Measurements from ENCODE around the gene TRPC3.

TRPC3 gene

DNA sequence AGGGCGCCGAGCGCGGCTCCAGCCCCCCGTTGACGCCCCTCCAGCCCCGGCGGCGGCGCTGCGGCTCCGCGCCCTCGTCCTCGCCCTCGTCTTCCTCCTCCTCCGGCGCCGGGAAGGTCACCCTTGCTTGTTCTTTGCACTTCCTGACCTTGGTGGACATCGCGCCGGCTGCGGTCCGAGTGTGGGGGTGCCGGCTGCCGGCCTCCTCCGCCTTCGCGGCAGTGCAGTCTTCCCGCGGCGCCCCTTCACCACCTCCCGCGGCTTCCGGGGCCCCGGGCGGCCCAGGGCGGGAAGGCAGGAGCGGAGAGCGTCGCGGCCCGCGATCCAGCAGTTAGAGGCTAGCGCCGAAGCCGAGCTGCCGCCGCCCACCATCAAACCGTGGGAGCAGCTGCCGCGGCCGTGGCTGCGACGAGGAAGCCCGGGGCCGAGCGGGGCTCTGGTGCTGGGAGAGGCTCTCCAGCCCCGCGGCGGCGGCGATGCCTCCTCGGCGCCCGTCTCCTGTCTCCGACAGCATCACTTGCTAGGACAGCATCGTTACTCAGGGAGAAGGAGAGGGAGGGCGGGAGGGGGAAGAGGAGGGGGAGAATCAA, at the start of gene TRPC3:
TSS of gene TRPC3 (minus strand) at position 540 of the 590 bp plus-strand sequence. CDS start at position 160, 380 bp downstream.
- peak in 1 of 2 donors; percentile 10 for DNase-seq

DNA sequence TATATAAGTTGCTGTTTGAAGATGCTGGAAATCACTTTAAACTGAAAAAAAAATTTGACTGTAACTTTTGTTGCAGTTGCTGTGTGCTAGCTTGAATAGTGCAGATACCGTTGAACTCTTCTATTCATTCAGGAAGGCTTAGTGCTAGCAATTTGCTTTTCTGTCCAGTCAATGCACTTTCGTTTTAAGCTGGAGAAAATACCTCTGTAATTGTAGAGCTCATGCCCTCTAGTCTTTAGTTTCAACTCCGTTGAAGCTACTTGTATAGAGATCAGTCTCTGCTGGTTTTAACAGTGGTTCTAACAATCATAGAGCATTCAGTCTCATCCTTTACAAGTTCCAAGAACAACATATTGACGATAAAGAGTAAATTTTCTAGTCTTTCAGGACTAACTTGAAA, 49.0 kb upstream of the TRPC3 start:
- no peak for DNase-seq

DNA sequence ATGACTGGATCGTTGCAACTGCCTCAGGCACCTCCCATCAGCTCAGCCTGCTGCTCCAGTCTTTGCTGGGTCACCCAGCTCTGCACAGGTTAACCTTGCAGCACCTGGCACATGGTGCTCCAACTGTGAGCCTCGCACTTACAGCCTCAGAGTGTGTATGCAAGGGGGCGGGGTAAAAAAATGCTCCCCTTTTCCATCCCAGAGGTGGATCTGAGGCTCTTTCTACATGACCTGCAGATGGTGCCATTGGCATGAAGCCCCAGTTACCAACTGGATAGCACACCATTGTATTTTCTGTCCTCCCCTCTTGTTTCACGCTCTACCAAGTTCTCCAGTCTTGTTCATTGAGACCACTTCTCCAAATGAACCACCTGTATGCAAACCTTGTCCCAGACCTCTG, 46.2 kb upstream of the TRPC3 start:
- no peak for DNase-seq

DNA sequence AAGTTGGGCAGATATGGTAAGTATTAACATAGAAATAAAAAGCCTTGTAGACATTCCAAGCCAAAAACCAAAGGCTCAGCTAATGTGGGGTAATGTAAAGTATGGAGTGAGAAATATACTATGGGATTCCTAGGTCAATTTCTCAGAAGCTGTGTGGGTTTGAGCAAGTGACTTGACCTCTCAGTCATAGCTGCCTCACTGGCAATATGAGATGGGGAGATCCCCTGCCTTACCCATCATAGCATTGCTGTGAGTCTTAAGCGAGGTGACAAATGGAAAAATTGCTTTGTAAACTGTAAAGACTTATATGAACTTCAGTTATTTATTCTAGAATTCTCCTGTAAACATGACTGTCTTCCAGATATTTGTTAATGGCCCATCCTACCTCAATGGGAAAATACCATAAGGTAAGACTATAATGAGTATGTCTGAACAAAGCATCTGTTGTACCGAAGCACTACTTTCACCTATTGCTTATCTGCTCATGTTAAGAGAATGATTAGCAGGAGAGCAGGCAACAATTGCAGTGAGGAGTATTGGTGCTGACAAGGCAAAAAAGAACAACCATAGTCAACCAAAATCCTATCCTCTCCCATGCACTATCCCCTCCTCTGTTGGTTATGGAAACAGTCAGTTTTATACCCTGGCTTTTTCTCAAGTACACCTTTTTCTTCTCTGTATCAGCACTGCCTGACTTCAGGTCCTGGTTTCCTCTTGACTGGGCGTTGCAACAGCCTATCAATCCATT, 44.1 kb upstream of the TRPC3 start:
- no peak for DNase-seq

DNA sequence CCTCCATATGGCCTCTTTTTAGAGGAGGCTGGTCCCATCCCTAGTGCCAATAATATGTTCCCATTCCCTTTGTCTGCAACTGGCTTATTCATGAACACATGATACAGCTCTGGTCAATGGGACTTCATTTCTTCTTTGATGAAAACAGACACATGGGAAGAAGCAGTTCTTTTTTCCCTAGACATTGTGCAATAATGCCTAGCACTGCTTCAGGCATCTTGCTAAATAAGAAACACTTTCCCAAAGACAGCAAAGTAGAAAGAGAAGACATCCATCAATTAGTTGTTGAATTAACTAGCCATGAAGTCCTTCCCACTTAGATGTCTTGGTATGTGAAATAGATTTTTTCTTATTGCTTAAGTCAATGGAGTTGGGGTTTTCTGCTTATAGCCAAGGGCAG, 40.1 kb upstream of the TRPC3 start:
- DNase-seq: no peak

DNA sequence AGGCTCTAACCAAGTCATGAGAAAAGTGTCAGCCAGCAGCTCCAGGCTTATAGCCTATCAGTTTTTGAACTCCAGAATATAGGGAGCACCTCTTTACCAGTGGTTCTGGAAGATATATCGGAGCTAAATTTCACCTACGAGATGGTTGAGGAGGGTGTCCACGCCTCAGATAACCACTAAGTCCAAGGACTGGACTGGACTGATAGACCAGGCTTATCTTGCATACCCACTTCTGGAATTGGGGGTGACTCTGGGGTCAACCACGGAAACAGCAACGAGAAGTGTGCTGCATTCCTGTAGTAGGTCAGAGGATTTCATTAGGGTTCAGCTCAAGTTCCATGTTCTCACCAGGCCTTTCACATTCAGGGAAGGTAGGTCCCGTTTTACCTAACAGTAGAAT, 38.6 kb upstream of the TRPC3 start:
- no peak for DNase-seq

DNA sequence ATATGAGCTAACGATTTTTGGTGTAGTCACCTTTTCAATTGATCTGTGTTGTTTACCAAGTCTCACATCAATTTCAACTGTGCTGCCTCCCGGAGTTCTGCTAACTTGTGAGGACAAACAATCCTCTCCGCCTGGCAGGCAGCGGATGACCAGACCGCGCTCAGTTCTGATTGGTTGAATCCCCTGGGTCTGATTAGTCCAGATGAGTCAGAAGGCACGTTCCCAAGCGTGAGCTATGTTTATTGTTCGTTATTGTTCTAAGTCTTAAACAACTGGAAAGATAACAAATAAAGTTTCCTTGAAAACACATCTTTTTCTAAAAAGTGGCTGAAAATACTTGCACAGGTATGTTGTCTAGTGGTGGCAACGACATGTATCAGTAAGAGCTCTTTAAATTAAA, 37.9 kb upstream of the TRPC3 start:
- DNase-seq: no peak

DNA sequence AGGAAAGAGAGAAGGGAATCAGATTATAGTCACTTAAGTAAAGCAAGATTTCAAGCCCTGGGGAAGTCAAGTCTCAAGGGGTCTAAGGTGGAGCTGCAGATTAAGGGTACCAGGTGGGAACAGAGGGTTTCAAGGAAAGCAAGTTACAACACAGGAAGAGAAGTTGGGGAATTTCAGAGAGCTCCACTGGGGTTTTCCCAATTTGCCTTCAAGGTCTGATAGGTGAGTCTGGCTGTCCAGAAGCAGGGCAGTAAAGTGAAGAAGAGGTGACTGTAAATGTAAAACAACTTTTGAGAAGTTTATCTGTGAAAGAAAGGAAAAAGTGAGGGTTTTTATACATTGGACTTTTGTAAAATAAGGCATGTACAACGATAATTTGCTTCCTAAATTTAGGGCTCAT, 37.1 kb upstream of the TRPC3 start:
- no peak for DNase-seq

DNA sequence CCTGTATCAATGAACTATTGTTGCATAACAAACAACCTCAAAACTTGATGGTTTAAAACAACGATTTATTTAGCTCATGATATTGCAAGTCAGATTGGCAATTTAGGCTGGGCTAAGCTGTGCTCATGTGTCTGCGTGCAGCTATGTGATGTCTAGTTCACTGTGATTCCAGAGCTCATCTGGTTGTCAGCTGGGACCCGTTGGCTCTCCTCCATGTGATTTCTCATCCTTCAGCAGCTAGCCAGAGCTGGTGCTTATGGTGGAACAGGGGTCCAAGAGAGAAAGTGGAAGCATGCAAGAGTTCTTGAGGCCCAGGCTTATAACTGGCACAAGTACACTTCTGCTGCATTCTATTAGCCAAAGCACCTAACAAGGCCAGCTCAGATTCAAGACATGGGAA, 28.8 kb upstream of the TRPC3 start:
- no peak for DNase-seq

DNA sequence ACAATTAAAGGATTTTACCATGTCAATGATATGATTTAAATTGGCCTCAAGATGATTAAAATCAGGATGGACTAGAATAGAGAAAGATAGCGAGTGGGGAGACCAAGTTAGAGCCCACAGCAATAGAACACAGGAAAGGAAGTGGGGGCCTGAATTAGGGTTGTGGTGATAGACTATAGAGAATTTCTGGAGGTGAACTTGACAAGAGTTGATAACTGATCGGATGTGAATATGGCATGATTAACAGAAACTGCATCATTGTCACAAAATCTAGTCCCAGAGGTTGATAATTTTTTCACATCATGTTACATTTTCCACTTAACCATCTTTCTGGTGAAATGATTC, 26.3 kb upstream of the TRPC3 start:
- DNase-seq: no peak

DNA sequence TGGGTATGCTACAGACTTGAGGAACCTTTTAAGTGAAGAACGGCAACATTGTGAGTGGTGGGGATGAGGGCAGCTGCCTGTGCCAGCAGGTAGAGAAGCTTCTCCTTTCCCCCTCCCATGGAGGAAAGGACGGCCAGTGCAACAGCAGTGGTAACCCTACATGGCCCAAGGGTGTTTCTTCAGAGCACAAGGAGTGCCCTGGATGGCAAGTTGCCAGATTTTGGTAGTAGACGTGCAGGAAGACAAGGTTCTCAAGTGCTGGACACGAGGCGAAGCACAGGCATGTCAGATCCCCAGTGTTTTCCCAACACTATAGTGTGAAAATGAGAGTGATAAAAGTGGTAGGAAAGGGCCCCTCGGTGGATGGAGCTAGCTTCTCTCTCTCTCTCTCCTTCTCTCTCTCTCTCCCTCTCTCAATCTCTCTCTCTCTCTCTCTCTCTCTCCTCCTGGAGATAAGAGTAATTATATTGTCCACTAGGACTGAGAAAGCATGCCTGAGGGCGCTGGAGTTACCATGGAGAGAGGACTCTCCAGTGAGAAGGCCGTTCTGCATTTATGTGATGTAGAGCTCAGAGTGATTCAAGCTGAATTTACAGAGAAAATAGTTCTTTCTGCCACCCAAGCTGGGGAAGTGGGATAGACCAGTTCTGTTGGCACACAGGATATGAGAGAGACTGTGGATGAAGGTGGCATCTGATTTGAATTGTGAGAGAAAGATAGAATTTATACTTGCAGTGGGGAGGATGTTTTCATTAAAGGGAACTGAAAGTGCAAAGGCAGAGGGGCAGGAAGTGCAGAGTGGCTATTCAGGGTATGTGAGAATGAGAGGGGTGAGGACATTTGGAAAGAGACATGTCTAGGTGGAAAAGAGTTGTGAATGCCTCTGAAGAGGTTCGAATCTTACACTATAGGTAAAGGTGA, 25.7 kb upstream of the TRPC3 start:
- DNase-seq: peak in 1 of 2 donors; percentile 1

DNA sequence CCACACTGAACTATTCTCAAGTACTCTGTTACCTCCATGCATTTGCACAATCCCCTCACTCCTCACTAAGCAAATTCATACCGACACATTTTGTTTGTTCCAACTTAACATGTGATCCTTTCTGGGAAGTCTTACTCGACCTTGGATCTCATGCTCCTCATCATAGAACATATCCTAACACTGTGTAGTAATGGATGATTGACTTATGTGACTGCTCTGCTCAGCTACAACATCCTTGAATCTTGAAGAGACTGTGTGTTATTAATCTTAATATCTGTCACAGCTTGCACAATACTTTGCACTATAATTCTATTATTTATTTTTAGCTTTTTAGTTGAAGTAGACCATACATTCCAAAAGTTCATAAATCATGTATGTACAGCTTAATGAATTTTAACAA, 23.9 kb upstream of the TRPC3 start:
- no peak for DNase-seq

DNA sequence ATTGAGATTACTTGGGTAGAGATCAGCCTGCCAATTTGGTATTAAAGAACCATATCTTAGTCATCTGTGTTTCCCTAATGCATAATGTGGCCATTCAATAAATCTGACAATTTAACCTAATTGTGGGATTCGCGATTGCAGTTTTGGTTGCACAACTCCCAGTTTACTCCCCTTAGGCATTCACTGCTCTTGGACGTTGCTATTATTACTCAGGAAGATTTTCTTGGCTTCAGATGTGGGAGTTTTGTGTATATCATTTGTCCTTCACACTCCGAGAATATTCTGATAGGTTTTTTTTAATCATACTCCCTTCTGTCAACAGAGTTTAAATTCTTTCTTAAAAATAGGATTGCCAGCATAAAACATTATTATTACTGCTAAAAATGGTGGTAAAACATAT, 22.0 kb upstream of the TRPC3 start:
- no peak for DNase-seq

DNA sequence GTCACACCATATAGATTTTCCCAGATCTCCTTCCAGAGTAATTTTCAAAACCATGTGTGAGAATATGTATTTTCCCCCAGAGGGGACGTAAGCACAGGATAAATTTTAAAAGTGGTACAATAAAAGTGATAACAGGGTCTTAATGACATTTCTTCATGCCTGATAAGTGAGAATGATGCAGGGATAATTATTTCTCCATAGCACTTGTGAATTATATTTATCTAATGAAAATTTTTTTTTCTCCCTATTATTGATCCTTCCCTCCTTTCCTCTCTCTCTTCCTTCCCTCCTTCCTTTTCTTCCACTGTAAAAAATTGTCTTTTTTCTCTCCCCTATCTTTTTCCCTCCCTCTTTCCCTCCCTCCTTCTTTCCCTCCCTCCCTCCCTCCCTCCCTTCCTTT, 17.0 kb upstream of the TRPC3 start:
- DNase-seq: no peak

DNA sequence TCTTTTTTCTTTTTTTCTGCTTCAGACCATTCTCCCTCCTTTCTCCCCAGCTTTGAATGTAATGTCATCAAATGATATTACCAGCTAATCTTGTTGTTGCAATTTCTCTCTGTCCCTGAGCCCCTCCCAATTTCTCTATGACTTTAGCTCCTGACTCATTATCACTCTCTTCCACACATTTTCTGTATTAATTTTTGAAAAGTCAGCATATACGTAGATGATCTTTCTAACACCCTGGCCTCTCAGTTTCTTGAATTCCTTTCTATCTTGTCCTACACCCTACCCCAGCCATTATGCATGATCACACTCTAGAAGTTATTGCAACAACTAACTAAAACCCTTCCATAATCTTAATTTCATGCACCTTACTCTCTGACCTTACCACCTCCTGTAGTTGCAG, 13.1 kb upstream of the TRPC3 start:
- no peak for DNase-seq

DNA sequence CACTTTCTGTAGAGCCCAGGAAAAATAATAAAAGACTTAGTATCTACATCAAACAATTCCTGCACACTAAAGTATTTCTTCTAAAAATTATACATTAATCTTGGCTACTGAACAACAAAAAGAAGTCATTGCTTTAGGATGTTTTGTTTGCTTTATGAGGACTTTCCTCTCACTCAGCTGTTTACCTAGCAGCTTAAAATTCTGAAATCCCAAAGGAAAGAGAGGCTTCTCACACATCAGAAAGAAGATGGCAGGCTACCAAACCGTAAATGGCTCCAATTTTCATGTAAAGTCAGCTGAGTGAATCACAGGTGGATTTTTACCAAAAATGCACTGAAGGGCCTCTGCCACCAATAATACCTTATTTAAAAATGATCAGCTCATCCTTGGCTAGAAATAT, 9.0 kb upstream of the TRPC3 start:
- no peak for DNase-seq

DNA sequence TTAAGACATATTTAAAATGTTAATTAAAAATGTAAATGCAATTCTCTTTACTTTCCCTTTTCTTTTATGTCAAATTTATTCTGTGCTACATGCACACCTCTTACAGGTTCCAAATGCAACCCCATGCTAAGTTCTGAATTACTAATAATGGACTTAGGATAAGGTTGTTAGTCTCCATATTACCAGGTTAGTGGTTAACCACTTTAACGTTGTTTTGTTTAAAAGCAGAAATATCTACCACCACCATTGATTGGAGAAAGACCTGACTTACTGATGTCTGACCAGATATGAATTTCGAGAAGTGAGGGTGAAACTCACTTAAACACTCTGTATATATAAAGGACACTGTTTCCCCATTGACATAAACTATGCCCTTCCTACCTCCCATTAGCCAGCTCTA, 6.9 kb upstream of the TRPC3 start:
- no peak for DNase-seq

DNA sequence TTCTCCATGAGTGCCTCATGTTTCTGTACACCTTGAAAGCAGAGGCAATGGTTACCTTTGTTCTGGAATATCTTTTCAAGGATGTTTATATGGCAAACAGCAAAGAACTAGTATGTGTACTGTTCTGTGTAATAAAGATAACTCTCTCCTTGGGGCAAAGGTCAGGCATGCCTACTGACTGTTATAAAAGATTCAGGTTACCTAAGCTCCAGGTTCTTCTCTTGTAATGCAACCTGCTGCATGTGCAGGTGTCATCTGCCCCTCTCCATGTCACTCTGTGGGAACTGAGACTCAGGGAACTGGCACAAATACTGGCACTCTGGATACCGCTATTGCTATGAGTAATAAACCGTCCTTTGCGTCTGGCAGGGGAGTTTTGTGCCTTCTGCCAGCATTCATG, 5.4 kb upstream of the TRPC3 start:
- no peak for DNase-seq

DNA sequence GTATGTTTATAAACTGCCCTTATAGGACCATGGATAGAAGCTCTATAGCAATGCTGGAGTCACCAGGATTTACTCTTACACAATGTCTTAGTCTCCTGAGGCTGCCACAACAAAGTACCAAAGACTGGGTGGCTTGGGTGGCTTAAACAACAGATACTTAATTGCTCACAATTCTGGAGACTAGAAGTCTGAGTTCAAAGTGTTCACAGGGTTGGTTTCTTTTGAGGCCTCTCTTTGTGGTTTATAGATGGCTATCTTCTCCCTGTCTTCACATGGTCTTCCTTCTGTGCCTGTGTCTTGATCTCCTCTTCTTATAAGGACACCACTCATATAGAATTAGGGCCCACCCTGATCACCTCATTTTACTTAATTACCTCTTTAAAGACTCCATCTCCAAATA, 2.0 kb upstream of the TRPC3 start:
- DNase-seq: no peak

DNA sequence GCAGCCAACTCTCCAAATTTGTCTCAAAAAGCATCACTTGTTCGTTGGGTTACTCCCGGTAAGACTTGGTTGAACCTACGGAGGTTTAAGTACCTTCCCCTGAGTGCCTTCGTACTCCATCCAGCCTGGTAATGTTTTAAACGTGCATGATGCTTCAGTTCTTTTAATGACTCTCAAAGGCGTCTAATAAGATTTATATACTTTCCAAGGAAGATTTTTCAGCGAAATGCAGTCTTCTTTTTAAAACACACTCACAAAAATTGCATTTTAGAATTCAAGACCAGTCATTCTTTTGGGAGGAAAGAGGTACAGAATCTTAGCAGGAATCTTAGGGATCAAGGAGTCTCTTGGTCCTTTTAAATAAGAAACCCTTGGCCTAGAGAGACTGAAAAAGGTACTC, 430 bp upstream of the TRPC3 start:
- no peak for DNase-seq

DNA sequence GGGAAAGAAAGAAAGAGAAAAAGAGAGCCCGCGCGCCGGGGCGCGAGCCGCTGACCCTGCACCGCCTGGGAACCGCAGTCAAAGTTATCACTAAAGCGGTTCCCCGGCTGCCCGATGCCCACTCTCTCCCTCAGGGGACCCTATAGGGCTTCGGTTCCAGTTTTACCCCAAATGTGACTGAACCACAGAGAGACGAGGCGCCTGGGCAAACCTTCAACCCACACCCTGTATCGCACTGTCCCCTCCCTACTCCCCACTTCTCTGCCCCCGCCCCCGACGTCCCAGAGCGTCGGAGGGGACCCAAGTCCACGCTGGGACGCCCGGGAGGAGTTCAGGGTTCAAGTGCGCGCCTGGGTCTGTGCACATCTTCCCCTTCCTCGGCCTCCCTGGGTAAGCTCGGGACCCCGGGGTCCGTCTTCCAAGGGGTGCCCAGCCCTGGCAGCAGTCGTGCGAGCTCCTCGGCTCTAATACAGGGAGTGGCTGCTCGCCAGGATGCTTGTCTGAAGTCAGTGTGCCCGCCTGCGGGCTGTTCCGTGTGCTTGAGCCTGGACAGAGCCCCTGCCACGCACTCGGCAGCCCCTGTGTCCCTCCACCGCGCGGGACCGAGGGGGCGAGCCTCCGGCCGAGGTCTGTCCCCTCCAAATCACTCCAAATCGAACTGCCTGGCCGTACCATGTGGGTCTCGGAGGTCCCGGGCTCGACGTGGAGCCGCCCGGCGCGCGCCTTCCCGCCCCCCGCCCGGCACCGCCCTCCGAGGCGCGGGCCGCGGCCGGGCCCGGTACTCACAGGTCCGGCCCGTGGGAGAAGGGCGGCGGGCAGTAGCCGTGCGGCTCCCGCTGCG, 960 bp downstream of the TRPC3 start:
- DNase-seq: no peak

DNA sequence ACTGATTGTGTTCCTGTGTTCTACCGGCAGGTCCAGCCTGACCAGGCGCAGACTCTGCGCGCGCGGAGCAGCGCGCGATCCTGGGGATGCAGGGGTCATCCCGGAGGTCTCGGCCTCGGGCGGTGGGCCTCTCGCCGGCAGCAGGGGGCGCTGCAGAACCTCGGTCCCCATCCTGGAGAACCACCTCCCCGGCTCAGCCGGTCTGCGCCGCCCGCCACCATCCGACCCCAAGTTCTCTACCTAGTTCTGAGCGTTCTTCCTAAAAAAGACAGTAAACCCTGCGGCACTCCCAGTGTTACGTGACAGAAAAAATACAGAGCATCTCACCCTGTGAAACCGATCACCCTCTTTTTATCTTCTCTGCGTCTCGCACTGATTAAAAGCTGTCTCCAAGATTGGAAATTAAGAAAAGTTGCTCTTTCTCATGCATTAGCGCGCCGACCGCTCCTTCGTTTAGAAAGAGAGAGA, 1.6 kb downstream of the TRPC3 start:
- peak; percentile 13 to 56 for DNase-seq

DNA sequence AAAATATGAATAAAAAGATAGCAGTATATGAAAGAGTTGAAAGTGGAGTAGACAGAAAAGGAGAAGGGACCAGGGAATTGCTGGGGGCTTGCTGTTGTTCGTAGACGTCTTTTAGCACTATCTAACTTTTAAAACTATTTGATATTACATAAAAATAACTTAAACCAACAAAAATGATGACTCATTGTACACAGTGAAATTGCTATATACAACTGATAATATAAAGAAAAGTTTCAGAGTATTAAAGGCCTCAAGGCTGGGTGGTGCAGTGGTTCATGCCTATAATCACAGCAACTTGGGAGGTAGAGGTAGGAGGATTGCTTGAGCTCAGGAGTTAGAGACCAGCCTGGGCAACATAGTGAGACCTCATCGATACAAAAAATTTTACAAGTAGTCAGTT, 5.2 kb downstream of the TRPC3 start:
- no peak for DNase-seq

All from inflammatory macrophage treated with lipopolysaccharide for 1 hour (primary cell).